GM21390 (cell line): Measurements from ENCODE around the gene HES6.

ENCODE experiments used
- ATAC-seq: cut with Tn5 transposase; IDR thresholded peaks from one replicate; pipeline ENCODE4 v1.9.1; 2021; ENCODE audit not compliant: unreplicated experiment

Gene HES6

DNA sequence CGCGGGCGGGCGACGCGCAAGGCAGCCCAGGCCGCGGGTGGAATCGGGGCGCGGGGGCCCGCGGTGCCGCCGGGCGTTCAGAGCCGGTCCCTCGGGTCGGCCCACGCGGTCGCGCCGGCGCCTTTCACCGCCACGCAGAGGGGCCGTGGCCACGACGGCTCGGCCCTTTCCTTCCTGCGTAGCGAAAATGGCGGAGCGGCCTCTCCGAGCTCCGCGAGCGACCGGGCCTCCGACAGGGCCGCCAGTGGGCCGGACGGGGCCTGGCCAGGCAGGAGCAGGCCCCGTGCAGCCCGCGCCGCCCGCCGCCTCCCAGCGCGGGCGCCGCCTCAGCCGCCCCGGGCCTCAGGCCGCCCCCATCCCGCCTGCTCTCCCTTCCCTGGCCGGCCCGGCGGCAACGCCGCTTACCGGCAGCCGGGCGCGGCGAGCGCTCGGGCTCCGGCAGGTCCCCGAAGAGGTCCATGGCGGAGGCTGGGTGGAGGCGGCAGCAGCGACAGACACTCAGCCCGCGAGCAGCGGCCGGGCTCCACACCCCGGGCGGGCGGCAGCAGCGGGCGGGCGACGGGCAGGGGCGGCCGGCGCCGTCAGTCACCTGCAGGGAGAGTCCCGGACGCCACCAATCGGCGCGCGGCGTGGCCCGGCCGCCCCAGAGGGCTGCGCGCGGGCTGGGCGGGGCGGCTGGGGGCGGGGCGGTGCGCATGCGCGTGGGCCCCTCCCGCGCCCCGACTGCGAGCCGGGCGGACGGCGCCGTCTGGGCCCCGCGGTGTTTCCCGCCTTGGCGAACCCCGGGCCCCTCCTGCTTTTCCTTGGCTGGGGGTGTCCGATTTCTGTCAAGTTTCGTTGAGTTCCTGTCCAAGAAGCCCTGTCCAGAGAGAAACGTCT is 36.5 kb downstream of the HES6 start, which contains the start of gene ILKAP:
Gene ILKAP (minus strand): TSS at position 602 of the 879 bp plus-strand sequence. CDS start 142 bp downstream, at position 460.
- peak; percentile 94 for ATAC-seq

DNA sequence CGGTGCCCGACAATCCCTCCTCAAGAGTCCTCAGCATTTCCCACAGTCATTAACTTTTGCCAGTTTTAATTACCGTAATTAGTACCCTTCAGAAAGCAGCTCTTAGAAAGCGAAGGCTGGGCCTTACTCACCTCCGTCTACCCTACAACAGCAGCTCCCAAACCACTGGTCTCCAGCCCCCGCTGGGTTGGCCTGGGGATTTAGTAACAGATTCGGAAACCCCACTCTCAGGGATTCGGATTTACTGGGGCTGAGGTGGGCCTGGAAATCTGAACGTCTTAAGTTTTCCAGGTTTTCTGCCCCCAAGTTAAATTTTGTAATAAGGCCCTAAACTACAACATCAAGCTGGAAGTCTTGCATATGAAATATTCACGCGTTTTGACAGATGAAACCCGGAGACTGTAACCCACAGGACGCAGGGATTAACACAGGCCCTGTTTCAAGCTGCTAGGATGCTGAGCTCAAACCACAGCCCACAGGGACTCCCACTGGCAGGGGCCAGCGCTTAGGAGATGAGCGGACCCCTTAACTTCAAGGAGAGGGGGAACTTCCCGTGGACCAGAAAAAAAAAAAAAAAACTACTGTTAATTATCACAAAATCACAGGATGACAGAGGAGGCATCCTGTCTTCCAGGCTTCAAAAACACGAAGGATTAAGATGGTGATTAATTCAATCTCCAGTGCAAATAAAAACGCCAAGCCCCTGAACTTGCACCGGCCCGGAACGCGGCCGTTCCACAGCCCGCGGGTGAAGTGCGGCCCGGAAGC is 37.3 kb downstream of the HES6 start:
- no peak for ATAC-seq

GRCh38 chr2:238190445-238190844 is 49.4 kb downstream of the HES6 start:
- no peak for ATAC-seq
